ENCODE measurements around the gene MTHFD1L.

Gene MTHFD1L

GRCh38 chr6:150987855-150988464, 122.5 kb downstream of the MTHFD1L start:
- Histone ChIP-seq H3K27me3 (ENCODE audit: control insufficient read depth, low read length) (no peaks in the 10 kb centered on the region), H3K27ac (ENCODE audit: low read depth, low read length) (no peak overlapping the region), H3K4me3 (ENCODE audit: low read length) (no peak overlapping the region), H4K20me1 (ENCODE audit: control insufficient read depth, insufficient read depth, low read depth, low read length) (no peaks in the 10 kb centered on the region), H3K4me1 (ENCODE audit: control insufficient read depth, low read length) (peaks cover 5% of the 10 kb centered on the region), H3K4me2 (ENCODE audit: low read length) (no peak overlapping the region), H3K9me3 (ENCODE audit: control insufficient read depth, insufficient read depth, low read length) (no peaks in the 10 kb centered on the region), H3F3A (ENCODE audit: control insufficient read depth, insufficient read depth) (no peaks in the 10 kb centered on the region), H3K9me2 (replicated peaks; ENCODE audit: control insufficient read depth, low read length) (no peaks in the 10 kb centered on the region), H3K79me2 (ENCODE audit: control insufficient read depth, low read length) (no peaks in the 10 kb centered on the region), H3K36me3 (ENCODE audit: control insufficient read depth, low read length) (peaks cover 49% of the 10 kb centered on the region)
- TF ChIP-seq CTCF (IDR thresholded peaks at IDR 0.05; ENCODE audit: low read depth, low read length, poor library complexity, severe bottlenecking) = no peak
- no peak for TF ChIP-seq EZH2phosphoT487 (IDR thresholded peaks at IDR 0.05; ENCODE audit: borderline replicate concordance, low read length)

GRCh38 chr6:150991487-150991886, 126.0 kb downstream of the MTHFD1L start:
- Histone ChIP-seq H3K9me2 (replicated peaks; ENCODE audit: control insufficient read depth, low read length) (no peaks in the 10 kb centered on the region), H3K27ac (ENCODE audit: low read depth, low read length) (no peak overlapping the region), H3K9me3 (ENCODE audit: control insufficient read depth, insufficient read depth, low read length) (no peaks in the 10 kb centered on the region), H3K4me1 (ENCODE audit: control insufficient read depth, low read length) (no peaks in the 10 kb centered on the region), H3K79me2 (ENCODE audit: control insufficient read depth, low read length) (no peaks in the 10 kb centered on the region), H4K20me1 (ENCODE audit: control insufficient read depth, insufficient read depth, low read depth, low read length) (no peaks in the 10 kb centered on the region), H3K36me3 (ENCODE audit: control insufficient read depth, low read length) (peaks cover 47% of the 10 kb centered on the region), H3K27me3 (ENCODE audit: control insufficient read depth, low read length) (no peaks in the 10 kb centered on the region), H3K4me2 (ENCODE audit: low read length) (no peak overlapping the region), H3K4me3 (ENCODE audit: low read length) (no peak overlapping the region), H3F3A (ENCODE audit: control insufficient read depth, insufficient read depth) (no peaks in the 10 kb centered on the region)
- TF ChIP-seq EZH2phosphoT487 (IDR thresholded peaks at IDR 0.05; ENCODE audit: borderline replicate concordance, low read length) (no peak), CTCF (IDR thresholded peaks at IDR 0.05; ENCODE audit: low read depth, low read length, poor library complexity, severe bottlenecking) (no peak)

- TF ChIP-seq CTCF (IDR thresholded peaks at IDR 0.05; ENCODE audit: low read depth, low read length, poor library complexity, severe bottlenecking) (no peak), EZH2phosphoT487 (IDR thresholded peaks at IDR 0.05; ENCODE audit: borderline replicate concordance, low read length) (no peak)
These were observed 126.8 kb downstream of the MTHFD1L start for GRCh38 chr6:150992262-150992661.

More at GRCh38 chr6:150992262-150992661, 126.8 kb downstream of the MTHFD1L start:
- H3K4me1 ChIP-seq (ENCODE audit: control insufficient read depth, low read length) = no peaks in the 10 kb centered on the region
- H3K4me3 ChIP-seq (ENCODE audit: low read length) = no peak overlapping the region
- no peaks in the 10 kb centered on the region for H4K20me1 ChIP-seq (ENCODE audit: control insufficient read depth, insufficient read depth, low read depth, low read length)
- no peaks in the 10 kb centered on the region for H3K9me2 ChIP-seq (replicated peaks; ENCODE audit: control insufficient read depth, low read length)
- H3K27me3 ChIP-seq (ENCODE audit: control insufficient read depth, low read length) = no peaks in the 10 kb centered on the region
- H3F3A ChIP-seq (ENCODE audit: control insufficient read depth, insufficient read depth) = no peaks in the 10 kb centered on the region
- peaks cover 46% of the 10 kb centered on the region for H3K36me3 ChIP-seq (ENCODE audit: control insufficient read depth, low read length)
- no peak overlapping the region for H3K4me2 ChIP-seq (ENCODE audit: low read length)
- no peaks in the 10 kb centered on the region for H3K79me2 ChIP-seq (ENCODE audit: control insufficient read depth, low read length)
- no peak overlapping the region for H3K27ac ChIP-seq (ENCODE audit: low read depth, low read length)
- H3K9me3 ChIP-seq (ENCODE audit: control insufficient read depth, insufficient read depth, low read length) = no peaks in the 10 kb centered on the region

All from DOHH2 (cell line).